Activated CD4-positive, alpha-beta T cell treated with anti-CD3 and anti-CD28 coated beads for 1 hour (primary cell): Measurements from ENCODE around the gene OTOA.
"Not testable (repeated sequence)": the region's sequence is repeated elsewhere in the genome, so short reads cannot be mapped to it uniquely, and the experiment has no call there.

ENCODE experiments used
- DNase-seq: peaks from one replicate; pipeline ENCODE4 v3.0.0-alpha.2; 2020

The OTOA gene

DNA sequence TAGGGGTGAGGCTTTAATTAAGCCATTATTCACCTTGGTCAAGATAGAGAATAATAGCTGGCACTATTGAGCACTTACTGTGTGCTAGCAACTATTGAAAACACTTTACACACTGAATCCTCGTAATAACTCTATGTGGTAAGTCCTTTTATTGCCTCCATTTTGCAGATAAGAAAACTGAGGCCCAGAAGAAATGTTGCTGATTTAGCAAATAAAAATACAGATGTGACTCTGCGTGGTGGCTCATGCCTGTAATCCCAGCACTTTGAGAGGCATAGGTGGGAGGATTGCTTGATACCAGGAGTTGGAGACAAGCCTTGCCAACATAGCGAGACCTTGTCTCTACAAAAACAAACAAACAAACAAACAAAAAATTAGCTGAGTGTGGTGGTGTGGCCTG is 19.4 kb downstream of the OTOA start:
- no peak for DNase-seq

DNA sequence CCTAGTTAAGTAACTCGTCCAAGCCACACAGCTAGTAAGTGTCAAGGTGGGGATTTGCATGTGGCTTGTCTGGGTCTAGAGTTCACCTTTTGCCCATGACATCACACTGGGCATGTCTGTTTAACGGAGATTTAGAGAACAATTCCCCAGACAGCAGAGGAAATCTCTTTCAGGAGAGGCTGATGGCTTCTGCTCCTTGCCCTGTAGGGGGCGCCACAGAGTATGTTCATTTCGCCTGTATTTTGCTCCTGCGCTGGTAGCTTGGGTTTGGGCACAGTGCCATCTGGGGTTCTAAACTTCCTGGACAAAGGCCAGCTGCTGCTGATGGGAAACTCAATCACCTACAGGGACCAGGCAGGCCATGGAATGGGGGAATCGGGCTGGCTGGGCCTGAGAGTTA is 20.4 kb downstream of the OTOA start:
- DNase-seq = no peak

DNA sequence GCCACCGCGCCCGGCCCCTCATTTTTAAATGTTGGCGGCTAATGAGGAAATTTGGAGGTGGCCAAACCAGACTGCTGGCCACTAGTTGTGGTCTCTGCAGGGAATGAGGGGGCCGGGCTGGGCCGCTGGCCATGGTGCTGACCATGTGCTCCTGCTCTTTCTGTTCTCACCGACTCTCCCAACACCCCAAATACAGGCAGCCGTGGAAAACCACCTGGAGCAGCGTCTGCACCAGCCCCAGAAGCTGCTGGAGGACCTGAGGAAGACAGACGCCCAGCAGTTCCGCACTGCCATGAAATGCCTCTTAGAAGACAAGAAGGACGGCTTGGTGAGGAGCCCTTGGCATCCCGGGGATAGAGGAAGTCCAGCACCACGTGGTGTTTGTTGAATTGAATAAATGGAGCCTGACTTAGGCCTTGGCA is 21.3 kb downstream of the OTOA start:
- no peak for DNase-seq

DNA sequence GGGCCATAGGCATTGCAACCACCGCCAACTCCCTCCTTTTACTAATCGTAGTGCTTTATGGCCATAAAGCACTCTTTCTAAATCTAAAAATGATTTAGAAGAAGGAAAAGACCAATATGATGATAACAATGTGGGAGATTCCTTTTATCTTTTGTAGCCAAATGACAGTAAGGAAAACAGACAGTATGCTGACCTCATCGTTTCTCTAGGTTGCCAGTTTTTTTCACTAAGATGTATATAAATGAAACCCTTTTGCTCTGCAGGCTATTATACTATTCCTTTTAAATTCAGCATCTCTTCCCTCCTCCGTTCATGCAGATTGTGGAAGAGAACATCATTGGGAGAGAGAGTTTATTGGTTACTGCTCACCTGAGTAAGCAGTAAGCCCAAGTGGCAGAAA is 25.3 kb downstream of the OTOA start:
- no peak for DNase-seq

DNA sequence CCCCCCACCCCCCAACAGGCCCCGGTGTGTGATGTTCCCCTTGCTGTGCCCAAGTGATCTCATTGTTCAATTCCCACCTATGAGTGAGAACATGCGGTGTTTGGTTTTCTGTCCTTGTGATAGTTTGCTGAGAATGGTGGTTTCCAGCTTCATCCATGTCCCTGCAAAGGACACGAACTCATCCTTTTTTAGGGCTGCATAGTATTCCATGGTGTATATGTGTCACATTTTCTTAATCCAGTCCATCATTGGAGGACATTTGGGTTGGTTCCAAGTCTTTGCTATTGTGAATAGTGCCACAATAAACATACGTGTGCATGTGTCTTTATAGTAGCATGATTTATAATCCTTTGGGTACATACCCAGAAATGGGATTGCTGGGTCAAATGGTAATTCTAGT is 27.2 kb downstream of the OTOA start:
- not testable (repeated sequence) for DNase-seq

DNA sequence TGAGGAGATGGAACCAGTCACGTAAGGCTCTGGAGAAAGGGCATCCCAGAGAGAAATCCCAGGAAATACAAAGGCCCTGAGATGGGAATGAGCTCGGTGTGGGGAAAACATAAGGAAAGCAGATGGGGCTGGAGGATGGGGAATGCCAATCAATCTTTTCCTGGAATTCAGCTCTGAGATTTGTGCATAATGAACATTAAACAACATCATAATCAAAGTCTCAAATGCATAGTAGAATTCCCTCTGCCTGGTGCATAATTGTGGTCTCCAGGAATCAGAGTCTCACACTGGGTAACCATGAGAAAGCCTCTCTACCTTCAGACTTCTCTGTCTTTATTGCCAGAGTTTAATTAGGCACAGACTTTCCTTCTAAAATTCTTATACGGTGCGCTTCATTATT is 30.8 kb downstream of the OTOA start:
- DNase-seq = no peak

DNA sequence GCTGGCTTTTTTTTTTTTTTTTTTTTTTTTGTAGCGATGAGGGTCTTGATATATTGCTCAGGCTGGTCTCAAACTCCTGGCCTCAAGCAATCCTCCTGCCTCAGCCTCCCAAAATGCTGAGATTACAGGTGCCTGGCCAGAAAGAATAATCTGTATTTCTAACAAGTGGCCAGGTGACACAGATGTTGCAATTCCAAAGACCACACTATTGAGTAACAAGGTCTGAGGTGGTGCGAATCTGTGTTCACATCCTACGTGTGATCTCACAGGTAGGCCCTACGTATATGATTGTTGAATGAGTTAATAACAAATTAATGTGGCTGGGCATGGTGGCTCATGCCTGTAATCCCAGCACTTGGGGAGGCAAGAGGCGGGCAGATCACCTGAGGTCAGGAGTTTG is 33.3 kb downstream of the OTOA start:
- DNase-seq = no peak

DNA sequence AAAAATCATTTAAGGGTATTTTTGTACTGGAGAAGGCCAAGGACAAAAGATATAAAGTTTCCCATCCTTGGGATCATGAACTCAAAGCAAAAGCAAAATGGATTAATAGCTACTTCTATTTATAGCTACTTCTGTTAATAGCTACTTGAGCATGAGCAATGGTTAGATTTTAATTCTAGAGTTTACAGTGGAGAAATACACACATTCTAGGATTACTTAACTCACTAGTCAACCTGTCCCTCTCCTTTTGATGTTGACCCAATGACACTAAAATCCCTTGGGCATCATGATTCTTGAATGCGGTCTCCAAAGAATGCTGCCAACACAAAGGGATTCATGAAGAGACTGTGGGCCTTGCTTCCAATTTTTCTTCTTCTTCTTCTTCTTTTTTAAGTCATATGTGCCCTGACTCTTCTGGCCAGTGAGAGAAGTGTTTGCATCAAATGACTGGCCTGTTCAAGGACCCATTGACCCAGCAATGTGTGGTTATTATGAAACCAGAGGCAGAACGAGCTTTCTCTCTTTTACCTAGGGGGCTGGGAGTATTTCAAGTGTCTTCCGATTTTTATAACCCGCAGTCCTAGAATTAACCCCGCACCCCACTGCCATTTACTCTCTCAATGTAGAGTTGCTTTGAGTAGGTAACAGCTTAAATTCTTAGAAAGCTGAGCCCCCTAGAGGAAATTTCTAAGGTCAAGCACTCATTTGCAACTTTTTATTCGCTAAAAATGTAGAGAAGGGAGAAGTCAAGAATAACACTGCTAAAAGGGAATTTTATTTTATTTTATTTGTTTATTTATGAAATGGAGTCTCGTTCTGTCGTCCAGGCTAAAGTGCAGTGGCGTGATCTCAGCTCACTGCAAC is 34.6 kb downstream of the OTOA start:
- no peak for DNase-seq

DNA sequence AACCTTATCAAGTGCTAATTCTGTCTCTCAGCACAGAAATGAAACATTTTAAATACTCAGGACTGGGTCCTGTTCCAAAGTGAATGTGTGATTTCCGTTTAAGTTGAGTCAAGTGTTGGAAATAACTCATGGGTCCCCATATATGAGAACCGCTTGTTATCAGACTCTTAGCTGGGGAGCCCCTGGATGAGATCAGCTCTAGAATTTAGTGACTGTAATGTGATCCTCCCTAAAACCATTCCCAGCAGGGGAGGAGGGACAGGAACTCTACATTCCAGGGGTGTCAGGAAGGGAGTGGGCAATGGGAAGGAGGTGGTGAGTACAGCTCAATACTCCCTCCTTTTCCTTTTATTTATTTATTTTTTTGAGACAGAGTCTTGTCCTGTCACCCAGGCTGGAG is 37.5 kb downstream of the OTOA start:
- DNase-seq = no peak

DNA sequence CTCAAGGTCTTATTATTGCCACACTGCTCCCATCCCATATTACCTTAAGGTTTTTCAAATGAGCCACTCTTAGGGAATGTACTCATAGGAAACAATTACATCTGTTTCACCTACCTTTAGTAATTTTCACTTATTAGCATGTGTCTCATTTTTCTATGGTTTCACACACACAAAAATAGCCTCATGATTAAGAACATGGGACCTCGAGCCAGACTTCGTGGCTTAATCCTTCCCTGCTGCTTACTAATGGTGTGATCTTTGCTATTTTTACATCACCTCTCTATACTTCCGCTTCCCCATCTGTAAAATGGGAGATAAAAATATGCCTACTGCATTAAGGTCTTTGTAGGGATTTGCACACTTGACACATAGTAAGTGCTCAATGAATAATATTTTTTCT is 38.5 kb downstream of the OTOA start:
- no peak for DNase-seq

DNA sequence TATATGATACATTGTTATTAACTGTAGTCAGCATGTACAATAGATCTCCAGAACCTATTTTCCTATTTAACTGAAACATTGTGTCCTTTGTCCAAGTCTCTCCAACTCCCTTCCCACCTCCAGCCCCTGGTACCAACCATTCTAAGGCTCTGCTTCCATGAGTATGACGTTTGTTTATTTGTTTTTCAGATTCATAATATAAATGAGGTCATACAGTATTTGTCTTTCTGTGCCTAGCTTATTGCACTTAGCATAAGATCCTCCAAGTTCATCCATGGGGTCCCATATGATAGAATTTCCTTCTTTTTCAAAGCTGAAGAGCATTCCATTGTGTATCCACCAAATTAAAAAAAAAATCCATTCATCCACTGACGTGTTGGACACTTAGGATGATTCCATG is 39.4 kb downstream of the OTOA start:
- DNase-seq = no peak

DNA sequence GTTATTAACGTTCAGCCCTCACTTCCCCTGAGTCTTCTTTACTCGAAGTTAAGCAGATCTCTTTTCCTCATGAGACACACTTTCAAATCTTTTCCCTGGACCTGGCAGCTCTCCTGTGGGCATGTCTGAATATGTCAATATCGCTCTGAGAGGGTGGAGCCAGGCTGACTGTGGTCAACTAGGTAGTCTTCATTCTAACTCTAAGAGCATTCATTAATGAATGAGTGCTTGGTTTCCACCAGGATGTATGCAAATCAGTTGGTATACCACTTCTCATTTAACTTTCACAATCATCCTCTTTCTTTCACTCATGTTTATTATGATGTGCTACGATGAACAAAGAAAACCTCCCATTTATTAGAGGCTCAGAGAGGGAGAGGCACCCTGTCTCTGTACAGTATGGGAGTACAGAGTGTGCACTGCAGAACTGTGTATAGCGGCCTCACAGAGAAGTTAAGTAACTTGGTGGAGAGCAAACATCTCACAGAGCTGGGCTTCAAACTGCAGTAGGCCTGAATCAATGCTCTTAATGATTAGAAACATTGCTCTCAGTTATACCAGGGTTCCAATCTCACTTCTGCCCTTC is 39.9 kb downstream of the OTOA start:
- no peak for DNase-seq

DNA sequence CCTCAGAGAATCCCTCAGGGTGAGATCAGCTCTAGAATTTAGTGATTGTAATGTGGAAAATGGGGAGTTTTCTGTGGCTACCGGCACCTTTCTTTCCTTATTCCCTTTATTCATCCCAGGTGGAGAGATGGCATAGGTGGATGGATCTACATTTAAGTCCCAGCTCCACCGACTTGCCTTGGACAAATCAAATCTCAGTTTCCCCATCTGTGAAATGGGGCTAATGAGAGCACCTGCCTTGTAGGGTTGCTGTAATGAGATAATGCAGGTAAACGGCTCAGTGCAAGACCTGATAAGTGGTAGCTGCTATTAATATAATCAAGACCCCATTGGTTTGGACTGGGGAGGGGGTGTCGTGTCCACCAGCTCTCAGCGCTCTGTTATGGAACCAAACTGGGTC is 40.5 kb downstream of the OTOA start:
- no peak for DNase-seq

DNA sequence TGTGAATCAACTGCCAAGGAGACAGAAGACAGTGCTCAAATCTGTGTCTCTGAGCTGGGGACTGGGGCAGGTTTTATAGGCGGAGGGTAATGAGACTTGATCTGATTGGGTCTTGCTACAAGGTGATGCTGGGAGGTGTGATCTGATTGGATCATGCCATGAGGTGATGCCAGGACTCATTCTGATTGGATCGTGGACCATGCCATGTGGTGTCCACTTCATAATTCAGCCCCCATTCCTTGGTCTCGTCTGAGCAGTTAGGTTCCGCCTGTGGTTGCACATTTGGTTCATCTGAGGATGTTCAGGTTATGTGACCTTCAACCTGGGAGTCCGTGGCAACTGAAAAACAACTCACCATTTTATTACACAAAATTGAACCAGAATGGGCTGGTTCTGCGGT is 41.0 kb downstream of the OTOA start:
- DNase-seq = no peak

DNA sequence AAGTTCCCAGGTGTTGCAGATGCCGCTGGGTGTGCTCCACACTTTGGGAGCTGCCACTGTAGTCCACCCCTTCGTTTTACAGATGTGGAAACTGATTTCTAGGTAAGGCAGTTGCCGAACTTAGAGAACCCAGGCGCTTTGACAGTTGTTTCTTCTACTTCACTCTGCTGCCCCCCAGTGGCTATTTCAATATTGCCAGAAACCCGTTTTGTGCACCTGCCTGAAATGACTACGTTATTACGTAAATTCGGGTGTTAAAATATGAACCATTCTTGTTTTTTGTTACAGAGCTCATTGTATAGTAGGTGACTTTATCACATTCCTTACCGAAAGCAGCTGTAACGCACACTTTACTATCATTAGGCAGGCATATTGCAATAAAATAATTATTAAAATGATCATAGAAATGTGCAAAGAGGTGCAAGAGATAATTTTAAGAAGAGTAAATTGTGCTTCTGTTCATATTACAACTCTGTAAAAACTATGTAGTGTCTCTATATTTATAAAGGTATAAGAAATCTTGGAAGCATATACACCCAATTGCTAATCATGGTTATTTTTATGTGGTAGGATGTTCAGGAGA is 44.9 kb downstream of the OTOA start:
- DNase-seq = peak; percentile 72

DNA sequence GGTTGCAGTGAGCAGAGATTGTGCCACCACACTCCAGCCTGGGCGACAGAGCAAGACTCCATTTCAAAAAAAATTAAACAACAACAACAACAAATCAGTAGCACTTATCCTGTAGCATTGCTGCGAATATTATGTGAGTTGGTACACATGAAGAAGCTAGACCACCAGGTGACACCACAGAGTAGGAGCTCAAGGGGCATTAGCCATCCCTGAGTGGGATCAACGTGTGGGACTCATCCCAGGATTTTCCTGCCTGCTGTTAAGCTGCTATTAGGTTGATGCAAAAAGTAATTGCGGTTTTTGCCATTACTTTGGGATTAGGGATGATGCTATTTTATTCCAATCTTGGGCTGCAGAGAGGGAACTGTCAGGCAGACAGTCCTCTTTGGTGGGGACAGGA is 47.2 kb downstream of the OTOA start:
- no peak for DNase-seq

DNA sequence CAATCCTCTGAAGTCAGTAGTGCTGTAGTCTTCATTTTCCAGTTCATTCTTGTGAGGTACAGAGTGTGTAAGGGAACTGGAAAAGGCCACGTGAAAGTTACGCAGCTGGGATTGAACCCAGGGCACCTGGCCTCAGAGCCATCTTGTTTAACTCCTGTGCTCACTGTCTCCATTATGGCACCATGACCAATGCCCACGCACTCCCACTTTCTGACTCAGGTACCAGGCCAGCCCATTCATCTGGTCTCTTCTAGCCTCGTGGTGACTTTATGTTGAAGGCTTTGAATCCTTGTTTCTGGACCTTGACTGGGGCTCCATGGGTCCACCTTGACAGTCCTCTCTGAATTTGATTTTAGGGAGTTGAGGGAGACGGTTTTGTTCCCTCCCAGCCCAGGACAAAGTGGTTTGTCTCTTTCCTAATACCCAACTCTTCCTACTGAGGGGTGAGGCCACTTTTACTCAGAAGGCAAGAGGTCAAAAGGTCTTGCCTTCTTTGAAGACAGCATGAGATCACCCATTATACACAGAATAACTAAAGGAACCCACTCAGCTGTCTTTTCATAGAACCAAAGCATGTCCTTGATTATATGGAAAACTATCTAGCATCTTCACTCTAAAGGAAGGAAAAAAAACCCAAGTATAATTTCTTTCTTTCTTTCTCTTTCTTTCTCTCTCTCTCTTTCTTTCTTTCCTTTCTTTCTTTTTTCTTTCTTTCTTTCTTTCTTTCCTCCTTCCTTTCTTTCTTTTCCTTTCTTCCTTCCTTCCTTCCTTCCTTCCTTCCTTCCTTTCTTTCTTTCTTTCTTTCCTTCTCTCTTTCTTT is 50.0 kb downstream of the OTOA start:
- no peak for DNase-seq

DNA sequence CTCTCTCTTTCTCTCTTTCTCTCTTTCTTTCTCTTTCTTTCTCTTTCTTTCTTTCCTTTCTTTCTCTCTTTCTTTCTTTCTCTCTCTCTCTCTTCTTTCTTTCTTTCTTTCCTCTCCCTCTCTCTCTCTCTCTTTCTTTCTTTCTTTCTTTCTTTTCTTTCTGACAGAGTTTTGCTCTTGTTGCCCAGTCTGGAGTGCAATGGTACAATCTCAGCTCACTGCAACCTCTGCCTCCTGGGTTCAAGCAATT is 50.5 kb downstream of the OTOA start:
- DNase-seq = not testable (repeated sequence)

DNA sequence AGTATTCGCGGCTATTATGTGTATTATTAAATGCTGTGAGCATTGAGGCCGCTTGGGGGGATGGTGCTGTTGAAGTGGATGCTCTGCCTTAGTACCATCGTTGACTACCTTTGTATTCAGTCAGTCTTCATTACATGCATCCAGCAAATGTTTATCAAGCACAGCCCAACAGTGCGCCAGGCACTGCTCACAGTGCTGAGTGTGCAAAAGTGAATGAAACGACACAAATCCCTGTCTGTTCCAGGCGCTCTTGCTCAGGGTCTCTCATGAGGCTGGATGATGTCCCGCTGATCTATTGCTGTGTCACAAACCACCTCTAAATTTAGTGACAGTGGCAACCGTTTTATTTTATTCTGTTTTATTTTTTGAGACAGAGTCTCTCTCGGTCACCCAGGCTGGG is 53.8 kb downstream of the OTOA start:
- no peak for DNase-seq

DNA sequence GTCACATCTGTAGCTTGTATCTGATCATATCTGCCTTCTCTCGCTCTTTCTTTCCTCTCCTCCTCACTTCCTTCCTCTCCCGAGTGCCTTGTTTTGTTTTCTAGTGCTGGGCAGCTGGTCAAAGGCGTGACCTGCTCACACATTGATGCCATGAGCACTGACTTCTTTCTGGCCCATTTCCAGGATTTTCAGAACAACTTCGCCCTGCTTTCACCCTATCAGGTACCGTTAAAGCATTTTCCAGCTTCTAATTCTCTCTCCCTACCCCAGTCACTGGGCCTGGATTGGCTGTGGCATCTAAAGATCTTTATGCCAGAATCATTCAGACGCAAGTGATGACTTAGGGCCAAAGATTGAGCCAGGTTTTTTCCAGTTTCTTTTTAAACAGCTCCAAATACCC is 55.5 kb downstream of the OTOA start:
- no peak for DNase-seq

DNA sequence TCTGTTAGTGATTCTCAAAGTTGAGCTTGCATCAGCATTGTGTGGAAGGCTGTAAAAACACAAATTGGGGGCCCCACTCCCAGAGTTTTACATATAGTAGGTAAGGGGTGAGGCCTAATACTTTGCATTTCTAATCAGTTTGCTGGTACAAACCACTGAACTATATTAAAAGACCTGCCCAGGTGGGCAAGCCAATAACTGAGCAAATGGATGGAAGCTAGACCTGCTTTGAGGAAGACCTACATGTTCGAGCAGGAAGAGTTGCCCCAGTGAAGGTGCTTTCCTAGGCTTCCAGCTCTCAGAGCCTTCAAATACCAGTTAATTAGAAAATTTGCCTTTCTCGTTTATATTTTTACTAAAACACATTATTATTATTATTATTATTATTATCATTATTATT is 56.8 kb downstream of the OTOA start:
- DNase-seq = no peak

DNA sequence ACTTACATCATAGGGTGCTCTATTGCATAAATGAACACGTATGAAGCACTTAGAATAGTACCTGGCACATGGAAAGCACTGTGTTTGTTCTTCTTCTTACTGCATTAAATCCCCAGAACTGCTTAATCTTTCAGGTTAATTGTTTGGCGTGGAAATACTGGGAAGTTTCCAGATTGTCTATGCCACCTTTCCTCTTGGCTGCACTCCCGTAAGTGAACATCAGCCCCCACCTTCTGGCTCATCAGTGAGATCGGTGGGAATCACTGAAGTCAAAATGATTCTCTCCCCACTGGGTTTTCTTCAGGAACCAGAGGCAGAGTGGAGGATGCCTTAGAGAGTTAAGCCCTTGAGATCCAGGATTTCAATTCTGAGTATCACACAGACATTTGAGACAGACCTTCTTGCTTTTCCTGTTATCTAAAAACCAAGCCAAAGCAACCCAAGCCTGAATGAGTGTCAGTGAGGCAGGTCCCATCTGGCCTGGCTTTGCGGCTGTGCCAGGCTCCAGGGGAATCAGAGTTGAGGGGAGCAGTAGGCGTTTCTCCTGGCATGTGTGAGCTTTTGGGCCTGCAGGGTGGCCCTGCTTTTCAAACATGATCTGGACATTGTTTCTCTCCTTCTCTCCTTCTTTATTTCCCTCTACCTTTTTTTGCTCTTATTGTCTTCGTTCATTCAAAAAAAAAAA is 59.1 kb downstream of the OTOA start:
- no peak for DNase-seq

DNA sequence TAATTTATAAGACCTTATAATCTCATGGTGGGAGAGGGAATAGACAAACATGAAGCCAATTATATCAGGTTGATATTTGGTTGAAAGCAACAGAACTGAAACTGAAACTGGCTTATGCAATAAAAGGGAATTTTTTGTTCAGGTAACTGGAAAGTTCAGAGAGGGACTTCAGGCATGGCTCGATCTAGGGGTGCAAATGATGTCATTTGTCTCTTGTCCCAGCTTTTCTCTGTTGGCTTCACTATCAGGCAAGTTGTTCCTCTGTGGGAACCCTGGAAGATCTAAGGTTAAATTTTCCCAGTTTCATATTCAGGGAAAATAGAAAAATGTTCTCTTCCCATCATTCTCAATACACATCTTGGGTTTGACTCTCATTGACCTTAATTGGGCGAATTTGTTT is 59.8 kb downstream of the OTOA start:
- DNase-seq = no peak
